DOHH2 (cell line): ENCODE data around the gene NKAIN2.

Experiments used
- EZH2phosphoT487 ChIP-seq: fragments of 200-600 bp; sonication (generic); IDR thresholded peaks from 2 replicates; pipeline ENCODE4 v1.6.1; 2017; ENCODE audit warnings: borderline replicate concordance, mild to moderate bottlenecking, antibody characterized with exemption, low read length, moderate library complexity, mixed read lengths
- TF ChIP-seq, protein P1 (sequence below): fragments of 200-600 bp; sonication (generic); IDR thresholded peaks from one replicate; pipeline ENCODE4 v1.5.1; 2014; ENCODE audit warnings: antibody characterized with exemption, mild to moderate bottlenecking, low read depth, low read length; ENCODE audit not compliant: poor library complexity, severe bottlenecking

DNA sequence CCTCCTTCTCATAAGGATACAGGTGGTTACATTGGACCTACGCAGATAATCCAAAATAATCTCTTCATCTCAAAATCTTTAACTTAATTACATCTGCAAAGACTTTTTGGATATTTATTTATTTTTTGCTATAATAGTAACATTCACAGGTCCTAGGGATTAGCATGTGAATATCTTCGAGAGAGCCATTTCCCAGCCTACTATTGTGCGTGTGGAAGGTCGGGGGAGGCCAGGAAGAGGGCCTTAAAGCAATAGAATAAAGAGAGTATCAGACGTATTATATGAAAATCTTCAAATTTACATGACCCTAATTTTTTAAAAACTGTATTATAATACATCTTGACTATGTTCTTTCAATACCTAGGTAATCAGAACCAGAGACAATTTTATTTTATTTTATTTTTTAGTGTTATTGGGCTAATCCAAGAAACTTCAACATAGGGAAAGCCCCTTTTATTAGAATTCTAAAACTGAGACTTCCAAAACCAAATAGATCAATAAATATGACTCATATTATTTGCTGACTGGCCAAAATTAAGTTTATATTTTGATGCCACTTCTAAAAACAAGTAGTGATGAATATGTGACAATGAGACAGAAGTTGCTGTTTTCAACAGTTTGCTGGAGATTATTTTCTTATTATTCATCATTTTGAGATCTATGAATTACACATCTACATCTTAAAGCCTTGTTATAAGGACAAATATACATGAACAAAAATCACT is 536.1 kb downstream of the NKAIN2 start:
- TF ChIP-seq, protein P1, sequence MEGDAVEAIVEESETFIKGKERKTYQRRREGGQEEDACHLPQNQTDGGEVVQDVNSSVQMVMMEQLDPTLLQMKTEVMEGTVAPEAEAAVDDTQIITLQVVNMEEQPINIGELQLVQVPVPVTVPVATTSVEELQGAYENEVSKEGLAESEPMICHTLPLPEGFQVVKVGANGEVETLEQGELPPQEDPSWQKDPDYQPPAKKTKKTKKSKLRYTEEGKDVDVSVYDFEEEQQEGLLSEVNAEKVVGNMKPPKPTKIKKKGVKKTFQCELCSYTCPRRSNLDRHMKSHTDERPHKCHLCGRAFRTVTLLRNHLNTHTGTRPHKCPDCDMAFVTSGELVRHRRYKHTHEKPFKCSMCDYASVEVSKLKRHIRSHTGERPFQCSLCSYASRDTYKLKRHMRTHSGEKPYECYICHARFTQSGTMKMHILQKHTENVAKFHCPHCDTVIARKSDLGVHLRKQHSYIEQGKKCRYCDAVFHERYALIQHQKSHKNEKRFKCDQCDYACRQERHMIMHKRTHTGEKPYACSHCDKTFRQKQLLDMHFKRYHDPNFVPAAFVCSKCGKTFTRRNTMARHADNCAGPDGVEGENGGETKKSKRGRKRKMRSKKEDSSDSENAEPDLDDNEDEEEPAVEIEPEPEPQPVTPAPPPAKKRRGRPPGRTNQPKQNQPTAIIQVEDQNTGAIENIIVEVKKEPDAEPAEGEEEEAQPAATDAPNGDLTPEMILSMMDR, result no peak
- no peak for TF ChIP-seq EZH2phosphoT487
